GM21360 (cell line): Measurements from ENCODE around the gene EPS8.
A peak's percentile ranks its signal among the peaks of the same experiment; 100 is the strongest.

Source experiments
- ATAC-seq: cut with Tn5 transposase; IDR thresholded peaks from one replicate; pipeline ENCODE4 v1.9.1; 2021; ENCODE audit warnings: mild to moderate bottlenecking, moderate library complexity; ENCODE audit not compliant: unreplicated experiment

EPS8 gene

DNA sequence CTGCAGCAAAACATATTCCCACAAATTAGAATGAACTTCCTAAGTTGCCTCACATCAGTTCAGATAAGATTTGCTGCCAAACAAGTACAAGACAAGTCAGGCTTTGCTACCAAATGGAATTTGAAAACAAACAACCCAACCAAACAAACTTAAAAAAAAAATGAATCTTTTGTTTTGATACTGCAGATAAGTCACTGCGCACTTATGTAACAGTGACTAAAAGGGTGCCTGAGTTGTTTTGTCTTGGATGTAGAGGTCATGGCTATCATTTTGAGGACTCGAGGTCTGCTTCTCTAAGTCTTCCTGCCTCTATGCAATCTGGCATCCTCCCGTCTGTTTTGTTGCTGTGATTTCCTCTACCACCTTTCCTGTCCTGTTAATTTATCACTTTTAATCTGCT is 11.1 kb upstream of the EPS8 start:
- ATAC-seq = no peak

DNA sequence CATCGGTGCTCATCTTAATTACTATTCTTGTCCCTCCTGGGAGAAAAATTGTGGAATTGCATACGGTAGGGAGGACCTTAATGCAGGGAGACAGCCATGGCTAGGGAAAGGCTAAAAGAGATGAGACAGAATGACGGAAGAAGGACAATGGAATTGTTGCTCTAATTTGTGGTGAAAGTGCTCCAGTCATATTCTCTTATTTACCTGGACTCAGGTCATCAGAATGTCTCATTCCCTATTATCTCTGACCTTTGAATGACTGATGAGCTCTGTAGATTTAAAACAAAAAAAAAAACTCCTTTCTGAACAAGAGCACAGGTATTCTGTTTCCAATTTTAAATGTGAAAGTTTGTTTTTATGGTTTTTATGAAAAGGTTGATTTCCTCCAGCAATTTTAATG is 8.6 kb upstream of the EPS8 start:
- no peak for ATAC-seq

- ATAC-seq = no peak
These were observed 7.4 kb upstream of the EPS8 start for GRCh38 chr12:15796493-15797141.

- ATAC-seq = no peak
These were observed 5.6 kb upstream of the EPS8 start for GRCh38 chr12:15794836-15795235.

- no peak for ATAC-seq
These were observed 5.0 kb upstream of the EPS8 start for GRCh38 chr12:15794196-15794595.

- peak; percentile 23 for ATAC-seq
These were observed 662 bp downstream of the EPS8 start for GRCh38 chr12:15788233-15789219.

GRCh38 chr12:15787778-15788177 is 1.4 kb downstream of the EPS8 start:
- ATAC-seq = no peak

GRCh38 chr12:15786772-15787171 is 2.4 kb downstream of the EPS8 start:
- ATAC-seq = no peak

DNA sequence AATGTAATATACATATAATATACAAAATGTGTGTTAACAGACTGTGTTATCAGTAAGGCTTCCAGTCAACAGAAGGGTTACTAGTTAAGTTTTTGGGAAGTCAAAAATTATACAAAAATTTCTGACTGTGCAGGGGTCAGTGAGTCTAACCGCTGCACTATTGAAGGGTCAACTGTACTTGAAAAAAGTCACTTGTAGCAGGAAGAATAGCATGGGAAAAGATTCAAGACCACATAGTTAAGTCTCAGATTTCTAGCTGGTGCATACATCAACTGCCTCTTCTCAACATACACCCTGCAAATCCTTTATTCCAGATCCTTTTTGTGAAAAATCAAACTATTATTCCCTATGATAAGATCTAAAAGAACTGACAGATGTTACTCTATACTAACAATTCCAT is 5.9 kb downstream of the EPS8 start:
- no peak for ATAC-seq

DNA sequence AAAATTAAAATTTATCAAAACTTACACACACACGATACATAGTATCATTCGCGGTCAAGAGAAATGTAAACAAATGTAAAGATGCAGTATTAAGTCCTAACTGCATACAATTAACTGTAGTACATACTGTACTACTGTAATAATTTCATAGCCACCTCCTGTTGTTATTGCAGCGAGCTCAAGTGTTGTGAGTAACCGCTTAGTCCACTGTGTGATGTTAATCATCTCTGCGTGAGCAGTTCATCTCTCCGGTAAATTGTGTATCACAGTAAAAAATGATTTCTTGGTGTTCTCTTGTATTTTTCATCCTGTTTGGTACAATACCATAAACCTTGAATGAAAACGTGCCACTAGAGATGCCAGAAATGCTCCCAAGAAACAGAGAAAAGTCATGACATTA is 6.5 kb downstream of the EPS8 start:
- ATAC-seq = no peak

GRCh38 chr12:15779925-15780324 is 9.3 kb downstream of the EPS8 start:
- ATAC-seq = no peak

DNA sequence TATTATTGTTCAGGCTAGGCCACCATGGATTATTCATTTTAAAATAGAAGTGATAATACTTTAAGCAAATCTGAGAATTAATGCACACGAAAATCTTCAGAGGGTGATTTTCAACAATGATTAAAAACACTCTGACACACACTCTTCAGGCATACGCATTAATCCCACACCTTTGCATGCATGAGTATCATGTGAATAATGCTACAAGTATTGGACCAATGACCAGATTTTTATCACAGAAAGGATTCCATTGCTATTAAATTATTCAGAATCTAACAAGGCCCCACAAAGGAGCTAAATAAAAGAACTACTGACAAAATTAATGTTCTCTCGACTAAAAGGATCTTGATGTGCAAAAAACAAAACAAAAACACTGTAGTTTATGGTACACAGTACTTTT is 11.1 kb downstream of the EPS8 start:
- ATAC-seq = no peak

DNA sequence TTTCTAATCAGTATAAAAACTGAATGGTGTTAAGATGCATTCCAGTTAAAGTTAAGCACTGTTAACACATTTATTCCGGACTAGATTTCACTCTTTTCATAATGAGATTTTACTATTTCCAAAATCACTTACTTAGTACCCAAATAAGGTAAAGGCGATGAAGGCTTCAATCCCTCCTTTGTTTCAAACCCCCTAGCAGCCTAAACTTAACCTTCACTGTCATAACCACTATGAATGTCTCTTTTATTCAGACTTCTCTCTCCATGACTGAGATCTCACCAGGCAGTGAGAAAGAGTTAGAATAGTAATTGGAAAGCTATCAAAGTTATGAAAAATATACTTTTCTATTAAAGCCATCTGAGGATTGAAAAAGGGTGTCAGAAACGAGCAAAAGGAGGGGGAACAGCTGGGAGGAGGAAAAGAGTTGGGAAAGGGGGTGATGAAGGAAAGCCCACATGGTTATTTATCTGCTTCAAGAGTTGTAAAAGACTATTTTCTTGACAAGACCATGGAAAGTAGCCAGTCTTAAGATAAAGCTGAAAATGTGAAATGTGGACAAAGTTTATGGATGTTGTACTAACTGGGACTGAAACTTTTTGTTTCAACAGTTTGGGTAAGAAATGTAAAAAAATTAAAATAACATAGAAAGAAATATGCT is 11.7 kb downstream of the EPS8 start:
- no peak for ATAC-seq

- ATAC-seq = no peak
These were observed 12.7 kb downstream of the EPS8 start for GRCh38 chr12:15776532-15776931.

DNA sequence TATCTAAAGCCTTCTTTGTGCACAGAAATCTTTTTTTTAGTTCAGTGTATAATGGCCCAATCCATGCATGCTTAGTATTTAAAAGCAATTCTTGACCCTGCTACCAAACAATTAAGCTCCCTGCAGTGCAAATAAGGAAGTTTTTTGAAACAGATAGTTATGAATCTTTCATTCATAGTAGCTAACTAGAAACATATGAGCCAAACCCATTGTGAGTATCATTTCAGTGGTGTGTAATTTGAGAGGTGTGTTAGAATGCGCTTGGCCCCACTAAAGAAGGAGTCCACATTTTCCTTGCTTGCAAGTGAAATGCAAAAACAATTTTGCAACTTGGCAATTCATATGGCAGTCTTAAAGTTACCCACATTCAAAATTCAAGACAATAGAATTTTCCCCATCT is 14.4 kb downstream of the EPS8 start:
- no peak for ATAC-seq

DNA sequence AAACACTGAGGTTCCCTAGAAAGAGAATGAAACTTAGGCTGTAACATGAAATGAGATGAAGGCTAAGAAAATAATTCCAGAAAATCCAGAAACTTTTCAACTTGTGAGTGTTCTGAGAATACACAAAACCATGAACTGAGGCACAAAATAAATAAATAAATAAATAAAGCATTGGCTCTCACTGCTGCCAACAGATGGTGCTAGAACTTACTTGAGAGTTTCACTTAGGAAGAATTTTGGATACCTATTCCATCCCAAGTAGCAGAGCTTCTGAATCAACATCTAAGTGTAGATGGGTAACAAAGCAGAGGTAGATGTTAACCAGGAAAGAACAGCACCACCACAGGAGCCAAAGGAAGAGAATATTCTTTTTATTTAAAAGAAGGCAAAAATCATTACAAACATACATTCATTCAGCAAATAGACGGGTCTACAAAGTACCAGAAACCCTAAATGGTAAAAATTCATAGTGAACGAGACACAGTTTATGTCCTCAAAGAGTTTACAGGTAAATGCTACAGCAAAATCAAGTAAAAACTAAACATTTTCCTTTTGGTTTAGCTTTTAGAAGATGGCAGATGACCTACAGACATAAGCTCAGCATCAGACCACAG is 16.7 kb downstream of the EPS8 start:
- ATAC-seq = no peak

DNA sequence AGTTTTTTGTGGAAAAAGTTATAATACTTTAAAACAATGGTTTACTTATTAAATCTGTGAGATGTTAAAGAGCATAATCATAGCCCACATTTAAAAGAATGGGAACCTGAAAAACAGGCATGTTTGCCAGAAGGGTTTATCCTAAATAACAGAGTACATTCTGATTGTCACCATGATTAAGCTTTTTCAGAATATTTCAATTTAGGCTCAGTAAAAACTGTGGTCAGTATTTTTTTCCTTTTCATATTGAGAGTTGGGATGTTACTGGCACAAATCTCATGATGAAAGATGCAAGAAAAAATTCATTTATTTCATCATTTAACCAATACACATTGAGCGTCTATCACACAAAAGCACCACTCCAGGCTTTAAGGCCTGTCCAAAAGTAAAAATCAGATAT is 18.6 kb downstream of the EPS8 start:
- ATAC-seq = no peak

DNA sequence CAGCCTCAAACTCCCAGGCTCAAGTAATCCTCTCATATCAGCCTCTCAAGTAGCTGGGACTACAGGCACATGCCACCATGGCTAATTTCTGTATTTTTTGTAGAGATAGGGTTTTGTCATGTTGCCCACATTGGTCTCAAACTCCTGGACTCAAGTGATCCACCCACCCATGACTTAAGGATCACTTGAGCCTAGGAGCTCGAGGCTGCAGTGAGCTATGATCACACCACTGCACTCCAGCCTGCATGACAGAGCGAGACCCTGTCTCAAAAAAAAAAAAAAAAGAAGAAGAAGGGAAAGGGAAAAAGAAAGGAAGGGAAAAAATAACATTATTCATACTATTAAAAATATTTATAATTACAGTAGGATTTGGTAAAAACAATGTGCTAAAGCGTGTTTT is 19.2 kb downstream of the EPS8 start:
- no peak for ATAC-seq

GRCh38 chr12:15769586-15769985 is 19.6 kb downstream of the EPS8 start:
- no peak for ATAC-seq

DNA sequence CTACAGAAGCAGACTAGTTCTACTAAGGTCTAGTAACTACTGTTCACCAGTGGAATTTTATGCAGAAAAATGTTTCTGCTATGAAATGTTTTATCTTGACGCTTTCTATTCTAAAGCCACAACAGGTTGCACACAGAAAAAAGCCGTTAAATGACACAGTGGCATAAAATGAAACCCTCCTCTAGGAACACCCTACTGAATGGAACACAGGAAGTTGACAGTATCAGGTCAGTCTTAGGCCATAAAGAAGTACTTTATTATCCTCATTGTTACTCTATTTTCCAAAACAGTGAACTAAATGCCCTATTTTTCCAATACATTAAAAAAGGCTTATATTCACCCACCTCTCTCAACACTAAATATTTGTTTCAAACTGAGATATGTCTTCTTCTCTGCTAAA is 21.9 kb downstream of the EPS8 start:
- no peak for ATAC-seq

- ATAC-seq = no peak
These were observed 25.9 kb downstream of the EPS8 start for GRCh38 chr12:15763328-15763727.
